HG02763 (cell line): ENCODE measurements around the gene TNFRSF12A.

Experiments
- ATAC-seq: cut with Tn5 transposase; IDR thresholded peaks from one replicate; pipeline ENCODE4 v1.9.1; 2021; ENCODE audit warnings: mild to moderate bottlenecking, moderate library complexity; ENCODE audit not compliant: unreplicated experiment

The TNFRSF12A gene

GRCh38 chr16:3010510-3010909 is 9.7 kb upstream of the TNFRSF12A start:
- ATAC-seq, result no peak

GRCh38 chr16:3012246-3012645 is 7.9 kb upstream of the TNFRSF12A start:
- no peak for ATAC-seq

GRCh38 chr16:3012828-3013420 is 7.2 kb upstream of the TNFRSF12A start, which contains the start of gene CLDN9:
Gene CLDN9 (plus strand): TSS chr16:3012923. CDS start chr16:3013363, 440 bp downstream.
- no peak for ATAC-seq

GRCh38 chr16:3013491-3013951 is 6.6 kb upstream of the TNFRSF12A start:
- no peak for ATAC-seq

DNA sequence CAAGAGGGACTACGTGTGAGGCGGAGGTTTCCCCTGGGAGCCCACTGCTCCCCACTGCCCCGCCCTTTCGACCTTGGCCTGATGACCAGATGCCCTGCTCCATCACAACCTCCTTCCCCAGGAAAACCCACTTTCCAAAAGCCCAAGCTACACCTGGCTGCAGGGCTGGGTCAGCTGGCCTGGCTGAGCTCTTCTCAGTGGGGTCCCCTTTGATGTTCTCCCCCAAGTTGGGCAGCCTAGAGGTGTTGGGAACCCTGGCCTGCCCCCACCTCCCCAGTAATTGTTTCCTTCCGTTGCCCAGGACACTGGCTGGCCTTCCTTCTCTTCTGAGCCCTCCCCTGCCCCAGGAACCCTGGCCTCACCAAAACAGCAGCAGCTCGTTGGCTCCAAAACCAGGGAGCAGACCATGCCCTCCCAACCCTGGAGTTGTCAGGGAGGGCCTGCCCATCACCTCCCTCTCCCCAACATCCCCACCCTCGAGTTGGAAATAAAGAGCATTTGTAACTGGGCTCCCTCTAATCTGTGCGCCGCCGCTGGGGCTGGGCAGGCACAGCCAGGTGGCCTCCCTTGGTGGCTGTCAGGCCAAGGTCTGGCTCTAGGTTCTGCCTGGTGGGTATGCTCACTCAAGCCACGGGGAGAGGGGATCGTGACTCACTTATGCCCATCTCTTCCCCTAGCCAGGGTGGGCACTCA is 6.0 kb upstream of the TNFRSF12A start:
- no peak for ATAC-seq

- no peak for ATAC-seq
These were observed 5.2 kb upstream of the TNFRSF12A start for GRCh38 chr16:3014971-3015370.

DNA sequence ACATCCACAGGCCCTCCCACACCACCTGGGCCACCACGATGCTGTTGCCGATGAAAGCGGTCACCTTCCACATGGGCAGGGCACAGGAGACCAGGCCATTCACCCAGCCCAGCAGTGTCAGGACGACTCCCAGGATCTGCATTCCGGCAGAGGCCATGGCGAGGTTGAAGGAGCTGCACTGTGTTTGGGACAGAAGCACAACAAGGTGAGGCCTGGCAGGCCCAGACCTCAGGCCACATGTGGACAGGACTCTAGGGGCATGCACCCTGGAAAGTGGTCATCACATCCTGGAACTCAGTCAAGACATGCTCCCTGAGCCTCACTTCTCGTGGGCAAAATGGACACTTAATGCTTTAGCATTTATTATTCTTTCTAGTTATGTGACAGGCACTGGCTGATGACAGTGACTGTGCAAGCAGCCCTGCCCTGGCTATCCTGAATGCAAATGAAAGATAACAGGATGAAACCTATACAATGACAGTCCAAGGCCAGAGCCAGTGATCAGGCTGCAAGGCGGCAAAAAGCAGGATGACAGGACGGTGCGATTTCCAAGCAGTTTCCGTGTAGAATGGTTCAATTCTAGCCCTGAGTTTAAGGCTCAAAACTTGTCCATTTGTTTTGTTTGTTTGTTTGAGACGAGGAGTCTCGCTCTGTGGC is 4.2 kb upstream of the TNFRSF12A start:
- ATAC-seq, result no peak

GRCh38 chr16:3017344-3017743 is 2.8 kb upstream of the TNFRSF12A start:
- no peak for ATAC-seq

GRCh38 chr16:3017794-3018506 is 2.2 kb upstream of the TNFRSF12A start, which contains the start of gene CLDN6:
Gene CLDN6 (minus strand): TSS chr16:3018183. CDS start chr16:3016021, 2,162 bp downstream.
- ATAC-seq, result no peak

DNA sequence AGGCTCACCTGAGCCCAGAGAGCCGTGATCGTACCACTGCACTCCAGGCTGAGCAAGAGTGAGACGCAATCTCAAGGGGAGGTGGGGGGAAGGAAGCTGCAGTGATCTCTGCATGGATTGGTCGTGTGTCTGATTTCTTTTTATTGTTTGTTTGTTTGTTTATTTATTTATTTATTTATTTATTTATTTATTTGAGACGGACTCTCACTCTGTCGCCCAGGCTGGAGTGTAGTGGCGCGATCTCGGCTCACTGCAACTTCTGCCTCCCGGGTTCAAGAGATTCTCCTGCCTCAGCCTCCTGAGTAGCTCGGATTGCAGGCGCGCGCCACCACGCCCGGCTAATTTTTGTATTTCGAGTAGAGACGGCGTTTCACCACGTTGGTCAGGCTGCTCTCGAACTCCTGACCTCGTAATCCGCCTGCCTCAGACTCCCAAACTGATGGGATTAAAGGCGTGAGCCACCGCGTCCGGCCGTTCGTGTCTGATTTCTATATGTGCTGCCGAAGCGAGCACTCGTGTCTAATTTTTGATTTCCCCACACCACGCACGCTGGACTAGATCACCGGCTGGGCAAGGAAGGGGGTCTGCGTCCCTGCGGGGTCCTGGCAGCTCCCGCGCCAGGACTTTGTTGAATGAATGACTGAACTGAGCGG is 448 bp upstream of the TNFRSF12A start:
- no peak for ATAC-seq

- ATAC-seq, result no peak
These were observed 658 bp downstream of the TNFRSF12A start for GRCh38 chr16:3020604-3021448.

DNA sequence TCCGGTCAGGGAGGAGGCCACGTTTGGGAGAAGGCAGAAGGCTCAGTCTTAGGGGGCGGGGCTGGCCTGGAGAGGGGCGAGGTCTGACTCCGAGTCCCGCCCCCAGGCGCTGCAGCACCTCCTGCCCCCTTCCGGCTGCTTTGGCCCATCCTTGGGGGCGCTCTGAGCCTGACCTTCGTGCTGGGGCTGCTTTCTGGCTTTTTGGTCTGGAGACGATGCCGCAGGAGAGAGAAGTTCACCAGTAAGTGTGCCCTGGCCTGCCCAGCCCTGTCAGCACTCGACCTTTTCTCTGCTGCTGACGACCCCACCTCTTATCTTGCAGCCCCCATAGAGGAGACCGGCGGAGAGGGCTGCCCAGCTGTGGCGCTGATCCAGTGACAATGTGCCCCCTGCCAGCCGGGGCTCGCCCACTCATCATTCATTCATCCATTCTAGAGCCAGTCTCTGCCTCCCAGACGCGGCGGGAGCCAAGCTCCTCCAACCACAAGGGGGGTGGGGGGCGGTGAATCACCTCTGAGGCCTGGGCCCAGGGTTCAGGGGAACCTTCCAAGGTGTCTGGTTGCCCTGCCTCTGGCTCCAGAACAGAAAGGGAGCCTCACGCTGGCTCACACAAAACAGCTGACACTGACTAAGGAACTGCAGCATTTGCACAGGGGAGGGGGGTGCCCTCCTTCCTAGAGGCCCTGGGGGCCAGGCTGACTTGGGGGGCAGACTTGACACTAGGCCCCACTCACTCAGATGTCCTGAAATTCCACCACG is 1.5 kb downstream of the TNFRSF12A start:
- ATAC-seq, result no peak

DNA sequence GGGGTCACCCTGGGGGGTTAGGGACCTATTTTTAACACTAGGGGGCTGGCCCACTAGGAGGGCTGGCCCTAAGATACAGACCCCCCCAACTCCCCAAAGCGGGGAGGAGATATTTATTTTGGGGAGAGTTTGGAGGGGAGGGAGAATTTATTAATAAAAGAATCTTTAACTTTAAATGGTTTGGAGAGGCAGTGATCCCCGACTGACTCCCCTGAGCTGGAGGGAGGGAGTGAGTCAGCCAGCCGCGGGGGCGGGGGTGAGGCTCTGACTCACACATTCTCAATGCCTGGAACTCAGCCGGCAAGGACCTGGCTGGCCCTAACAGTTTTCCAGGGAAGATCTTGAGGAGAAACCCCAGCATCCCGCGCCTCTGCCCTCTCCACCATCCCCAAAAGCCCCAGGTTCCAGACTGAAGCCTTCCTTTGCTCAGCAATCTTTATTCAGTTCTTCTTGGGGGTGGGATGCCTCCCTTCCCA is 2.1 kb downstream of the TNFRSF12A start:
- no peak for ATAC-seq

GRCh38 chr16:3022684-3023414 is 2.7 kb downstream of the TNFRSF12A start:
- ATAC-seq, result no peak

GRCh38 chr16:3023415-3023668 is 3.2 kb downstream of the TNFRSF12A start:
- ATAC-seq, result no peak

DNA sequence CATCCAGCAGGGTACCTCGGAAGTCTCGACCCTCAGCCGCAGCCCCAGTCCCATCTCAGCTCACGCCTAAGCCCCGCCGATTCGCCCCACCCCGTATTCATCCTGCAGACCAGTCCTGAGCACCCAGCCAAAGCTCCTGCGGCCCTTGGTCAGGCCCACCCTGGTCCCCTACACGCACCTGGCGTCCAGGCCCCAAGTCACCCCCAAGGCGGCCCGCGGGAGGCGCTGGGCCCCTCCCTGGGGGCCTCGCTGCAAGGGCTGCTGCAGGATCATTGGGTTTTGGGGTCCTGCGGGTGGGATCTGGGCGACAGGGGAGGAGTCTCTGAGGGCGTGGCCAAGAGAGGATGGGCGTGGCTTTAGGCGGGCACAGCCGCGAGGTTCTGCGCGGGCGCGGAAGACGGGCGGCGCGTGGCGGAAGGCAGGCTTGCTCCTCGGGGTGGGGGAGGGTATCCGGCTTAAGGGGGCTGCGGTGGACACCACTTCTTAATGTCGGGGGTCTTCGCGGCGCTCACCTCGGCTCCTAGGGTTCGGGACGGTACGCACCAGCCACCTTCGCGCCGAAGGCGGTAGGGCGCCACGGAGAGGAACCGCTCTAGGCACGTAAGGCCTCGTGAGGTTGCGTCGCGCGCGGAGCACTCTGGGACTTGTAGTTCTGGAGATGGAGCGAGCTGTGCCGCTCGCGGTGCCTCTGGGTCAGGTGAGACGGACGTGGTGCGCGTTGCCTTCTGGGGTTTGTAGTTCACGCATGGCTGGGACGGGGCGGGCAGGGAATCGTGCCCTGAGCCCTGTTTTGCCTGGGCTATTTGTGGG is 3.7 kb downstream of the TNFRSF12A start, which contains the start of the genes HCFC1R1 and THOC6:
Gene HCFC1R1 (minus strand): TSS at position 274 of the 810 bp plus-strand sequence. CDS start 1 bp downstream, at position 273.
Gene THOC6 (plus strand): TSS at position 367 of the 810 bp plus-strand sequence. CDS start 292 bp downstream, at position 659.
- peak; percentile 69 for ATAC-seq
